Measurements from ENCODE around the gene POLR3GL. TPM values are rescaled to one million over a fixed set of nuclear protein-coding genes. Genes with fewer than 3 reads are reported as not detected.
"Not testable (repeated sequence)": the region's sequence is repeated elsewhere in the genome, so short reads cannot be mapped to it uniquely, and the experiment has no call there.

POLR3GL gene
- total RNA-seq, 1 experiment from 2014 or later, result 7.9 TPM

GRCh38 chr1:145918992-145919939, 45.2 kb upstream of the POLR3GL start:
- peaks cover 16 to 17% of the 10 kb centered on the region in 2 experiments for H3K4me1 Mint-ChIP-seq
- H3K18ac ChIP-seq (ENCODE audit: insufficient read length, low read depth, low read length), result peak overlapping the region; percentile 66
- peak overlapping the region; percentile 67 for H3K14ac ChIP-seq (ENCODE audit: insufficient read depth, low read length)
- H3K27me3 Mint-ChIP-seq (ENCODE audit: low read depth), result no peaks in the 10 kb centered on the region
- no peaks in the 10 kb centered on the region for H3K9me3 Mint-ChIP-seq
- H3K36me3 Mint-ChIP-seq (ENCODE audit: insufficient read depth in 1 of 3, low read depth in 3 of 3), result peaks cover 2 to 13% (median 12%) of the 10 kb centered on the region in 3 experiments; a peak in 6 of 7 replicates
- peak overlapping the region in 2 of 3 experiments; percentile 68 to 92; a peak in 3 of 7 replicates for H3K27ac Mint-ChIP-seq
- no peaks in the 10 kb centered on the region for H3K9me3 ChIP-seq (ENCODE audit: control insufficient read depth, low read depth, low read length)
- peak overlapping the region; percentile 60 for H3K56ac ChIP-seq (ENCODE audit: insufficient read length, low read depth, low read length)
- H2BK15ac ChIP-seq (ENCODE audit: low read depth, low read length), result 0 out of 2 replicates have a peak overlapping the region, but pooled peaks have one; percentile 4
- DNase-seq, result peak; percentile 64
- WGBS (ENCODE audit: extremely low coverage, insufficient read length, low lambda C conversion rate), result no CpG with 5 or more reads among the region's 33 CpGs
- H2AK5ac ChIP-seq (ENCODE audit: insufficient read length, low read length), result no peak overlapping the region
- peaks cover 10% of the 10 kb centered on the region for H3K23me2 ChIP-seq (ENCODE audit: insufficient read length, low read depth, low read length, poor library complexity, severe bottlenecking)
- H2BK20ac ChIP-seq (ENCODE audit: low read depth, low read length, poor library complexity, severe bottlenecking), result no peak overlapping the region
- H3K79me2 ChIP-seq (ENCODE audit: insufficient read depth, low read length), result no peaks in the 10 kb centered on the region
- no peak overlapping the region for H4K91ac ChIP-seq (ENCODE audit: insufficient read length, low read depth, low read length)
- H3K9ac ChIP-seq (ENCODE audit: extremely low read depth, insufficient read length, low read length), result peak overlapping the region; percentile 87
- peak overlapping the region; percentile 96 for H3K4me2 ChIP-seq (ENCODE audit: insufficient read depth, insufficient read length, low read length)
- no peaks in the 10 kb centered on the region for H4K20me1 ChIP-seq (ENCODE audit: control insufficient read depth, insufficient read depth, insufficient read length)
- H4K8ac ChIP-seq (replicated peaks; ENCODE audit: insufficient read length, low read depth, low read length), result no peak overlapping the region
- H3K23ac ChIP-seq (ENCODE audit: insufficient read length, low read depth, low read length), result no peak overlapping the region
- no peak overlapping the region for H2BK5ac ChIP-seq (ENCODE audit: insufficient read length, low read length)
- no peak overlapping the region for H3T11ph ChIP-seq (ENCODE audit: low read length)
- H3K4me3 Mint-ChIP-seq, result peak overlapping the region; percentile 88 to 94
- no peak overlapping the region for H3K4ac ChIP-seq (ENCODE audit: low read depth, low read length)
- H2AFZ ChIP-seq (ENCODE audit: low read length), result peak overlapping the region; percentile 19
- H3K4me1 ChIP-seq (ENCODE audit: insufficient read depth, low read length), result no peaks in the 10 kb centered on the region
- no peaks in the 10 kb centered on the region for H3K27me3 ChIP-seq (ENCODE audit: insufficient read depth, low read length)
- no peak for TF ChIP-seq CTCF (conservative IDR thresholded peaks at IDR 0.05)
- H3K27ac ChIP-seq (ENCODE audit: insufficient read length, low read depth, low read length), result no peak overlapping the region
- no peaks in the 10 kb centered on the region for H3K79me1 ChIP-seq (ENCODE audit: insufficient read depth, low read depth, low read length, poor library complexity, severe bottlenecking)
- no peak overlapping the region for H4K5ac ChIP-seq (ENCODE audit: insufficient read length, low read depth, low read length)
- H2BK12ac ChIP-seq (ENCODE audit: insufficient read length, low read depth, low read length), result peak overlapping the region; percentile 15
- H2BK120ac ChIP-seq (ENCODE audit: low read depth, low read length, poor library complexity, severe bottlenecking), result no peak overlapping the region

DNA sequence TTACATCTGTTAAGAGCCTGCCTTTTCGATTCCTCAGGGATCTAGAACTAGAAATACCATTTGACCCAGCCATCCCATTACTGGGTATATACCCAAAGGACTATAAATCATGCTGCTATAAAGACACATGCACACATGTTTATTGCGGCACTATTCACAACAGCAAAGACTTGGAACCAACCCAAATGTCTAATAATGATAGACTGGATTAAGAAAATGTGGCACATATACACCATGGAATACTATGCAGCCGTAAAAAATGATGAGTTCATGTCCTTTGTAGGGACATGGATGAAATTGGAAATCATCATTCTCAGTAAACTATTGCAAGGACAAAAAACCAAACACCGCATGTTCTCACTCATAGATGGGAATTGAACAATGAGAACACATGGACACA, 44.2 kb upstream of the POLR3GL start:
- not testable (repeated sequence) for H2BK20ac ChIP-seq (ENCODE audit: low read depth, low read length, poor library complexity, severe bottlenecking); H3K27ac Mint-ChIP-seq; H3K27me3 Mint-ChIP-seq (ENCODE audit: low read depth); H3K9me3 ChIP-seq (ENCODE audit: control insufficient read depth, low read depth, low read length); H3K4ac ChIP-seq (ENCODE audit: low read depth, low read length); H3K56ac ChIP-seq (ENCODE audit: insufficient read length, low read depth, low read length); H4K20me1 ChIP-seq (ENCODE audit: control insufficient read depth, insufficient read depth, insufficient read length); H2BK120ac ChIP-seq (ENCODE audit: low read depth, low read length, poor library complexity, severe bottlenecking); H3K18ac ChIP-seq (ENCODE audit: insufficient read length, low read depth, low read length); H3K79me2 ChIP-seq (ENCODE audit: insufficient read depth, low read length); H3K27ac ChIP-seq (ENCODE audit: insufficient read length, low read depth, low read length); H4K91ac ChIP-seq (ENCODE audit: insufficient read length, low read depth, low read length); H3K23me2 ChIP-seq (ENCODE audit: insufficient read length, low read depth, low read length, poor library complexity, severe bottlenecking); H4K5ac ChIP-seq (ENCODE audit: insufficient read length, low read depth, low read length); H3K4me1 ChIP-seq (ENCODE audit: insufficient read depth, low read length); H2AFZ ChIP-seq (ENCODE audit: low read length); H2AK5ac ChIP-seq (ENCODE audit: insufficient read length, low read length); H2BK5ac ChIP-seq (ENCODE audit: insufficient read length, low read length); H3K4me2 ChIP-seq (ENCODE audit: insufficient read depth, insufficient read length, low read length); H3K27me3 ChIP-seq (ENCODE audit: insufficient read depth, low read length); H2BK12ac ChIP-seq (ENCODE audit: insufficient read length, low read depth, low read length); H2BK15ac ChIP-seq (ENCODE audit: low read depth, low read length); H3K79me1 ChIP-seq (ENCODE audit: insufficient read depth, low read depth, low read length, poor library complexity, severe bottlenecking); H3T11ph ChIP-seq (ENCODE audit: low read length); H4K8ac ChIP-seq (replicated peaks; ENCODE audit: insufficient read length, low read depth, low read length); H3K14ac ChIP-seq (ENCODE audit: insufficient read depth, low read length); H3K23ac ChIP-seq (ENCODE audit: insufficient read length, low read depth, low read length); H3K9me3 Mint-ChIP-seq; DNase-seq; H3K9ac ChIP-seq (ENCODE audit: extremely low read depth, insufficient read length, low read length)
- WGBS (ENCODE audit: extremely low coverage, insufficient read length, low lambda C conversion rate), result no CpG with 5 or more reads among the region's 4 CpGs
- H3K4me1 Mint-ChIP-seq, result peaks cover 16 to 17% of the 10 kb centered on the region in 2 experiments
- peaks cover 2 to 14% (median 13%) of the 10 kb centered on the region in 3 experiments for H3K36me3 Mint-ChIP-seq (ENCODE audit: insufficient read depth in 1 of 3, low read depth in 3 of 3)
- peak overlapping the region; percentile 88 to 94; a peak in 3 of 5 replicates for H3K4me3 Mint-ChIP-seq

Data from H9 (cell line).